Esophagus squamous epithelium (tissue), 4 donors: ENCODE results near the gene F3.

ENCODE experiments used
- POLR2A ChIP-seq, 4 donors: fragments of 450-650 bp; IDR thresholded peaks; one replicate each; pipeline ENCODE4 v1.6.1; 2017; ENCODE audit warnings: antibody characterized with exemption in 4 of 4, mild to moderate bottlenecking in 4 of 4, moderate library complexity in 3 of 4
- TF ChIP-seq, protein P1 (sequence below), 6 experiments: fragments of 450-650 bp in 4 of 6; fragments of 200-600 bp in 2 of 6; sonication (generic) in 2 of 6; IDR thresholded peaks; one replicate each; pipeline ENCODE4 v1.5.1; 2016 to 2019; ENCODE audit warnings: antibody characterized with exemption in 6 of 6, mild to moderate bottlenecking in 4 of 6, moderate library complexity in 4 of 6

DNA sequence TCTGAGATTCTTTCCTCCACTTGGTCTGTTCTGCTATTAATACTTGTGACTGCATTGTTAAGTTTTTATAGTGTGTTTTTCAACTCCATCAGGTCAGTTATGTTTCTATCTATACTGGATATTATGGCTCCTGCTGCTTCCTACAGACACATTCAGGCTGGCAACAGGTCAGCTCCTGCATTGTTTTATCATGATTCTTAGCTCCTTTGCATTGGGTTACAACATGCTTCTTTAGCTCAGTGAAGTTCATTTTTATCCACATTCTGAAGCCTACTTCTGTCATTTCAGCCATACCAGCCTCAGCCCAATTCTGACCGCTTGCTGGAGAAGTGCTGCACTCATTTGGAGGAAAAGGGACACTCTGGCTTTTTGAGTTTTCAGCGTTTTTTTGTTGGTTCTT lies 37.3 kb upstream of the F3 start:
- TF ChIP-seq, protein P1, sequence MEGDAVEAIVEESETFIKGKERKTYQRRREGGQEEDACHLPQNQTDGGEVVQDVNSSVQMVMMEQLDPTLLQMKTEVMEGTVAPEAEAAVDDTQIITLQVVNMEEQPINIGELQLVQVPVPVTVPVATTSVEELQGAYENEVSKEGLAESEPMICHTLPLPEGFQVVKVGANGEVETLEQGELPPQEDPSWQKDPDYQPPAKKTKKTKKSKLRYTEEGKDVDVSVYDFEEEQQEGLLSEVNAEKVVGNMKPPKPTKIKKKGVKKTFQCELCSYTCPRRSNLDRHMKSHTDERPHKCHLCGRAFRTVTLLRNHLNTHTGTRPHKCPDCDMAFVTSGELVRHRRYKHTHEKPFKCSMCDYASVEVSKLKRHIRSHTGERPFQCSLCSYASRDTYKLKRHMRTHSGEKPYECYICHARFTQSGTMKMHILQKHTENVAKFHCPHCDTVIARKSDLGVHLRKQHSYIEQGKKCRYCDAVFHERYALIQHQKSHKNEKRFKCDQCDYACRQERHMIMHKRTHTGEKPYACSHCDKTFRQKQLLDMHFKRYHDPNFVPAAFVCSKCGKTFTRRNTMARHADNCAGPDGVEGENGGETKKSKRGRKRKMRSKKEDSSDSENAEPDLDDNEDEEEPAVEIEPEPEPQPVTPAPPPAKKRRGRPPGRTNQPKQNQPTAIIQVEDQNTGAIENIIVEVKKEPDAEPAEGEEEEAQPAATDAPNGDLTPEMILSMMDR (IDR thresholded peaks at IDR 0.05): no peak
- TF ChIP-seq POLR2A (IDR thresholded peaks at IDR 0.05): no peak
